Fibroblast of the aortic adventitia (primary cell): ENCODE data around the gene ZNF789. TPM values are rescaled to one million over a fixed set of nuclear protein-coding genes. Genes with fewer than 3 reads are reported as not detected.
"Not testable (repeated sequence)": the region's sequence is repeated elsewhere in the genome, so short reads cannot be mapped to it uniquely, and the experiment has no call there.

Experiments
- DNase-seq: peaks from one replicate; pipeline ENCODE4 v3.0.0-alpha.2; 2010; ENCODE audit warnings: low read depth
- H3K4me3 ChIP-seq: 2 replicates; pipeline ENCODE4 v1.5.1; 2011; ENCODE audit warnings: low read depth, mild to moderate bottlenecking, control low read depth, low read length, moderate library complexity
- CTCF ChIP-seq: IDR thresholded peaks from 2 replicates; pipeline ENCODE4 v1.5.1; 2011; ENCODE audit warnings: mild to moderate bottlenecking, low read length, control low read depth, inconsistent platforms; ENCODE audit not compliant: insufficient read depth
- total RNA-seq: library from RNA; depleted of rRNA; stranded (reverse); fragments of >200 nt; gene quantifications from 2 replicates; pipeline ENCODE4 v1.2.3, GENCODE V29; 2012; ENCODE audit warnings: low replicate concordance

Gene ZNF789
- 3.9 and 6.9 TPM in 2 replicates for total RNA-seq

GRCh38 chr7:99472561-99473314 lies at the start of gene ZNF789:
TSS of gene ZNF789 (plus strand) at chr7:99472890. CDS start at chr7:99476457, 3,567 bp downstream.
- peak within 1 kb of the TSS; percentile 73 for H3K4me3 ChIP-seq
- no peak for TF ChIP-seq CTCF
- peak; percentile 94 for DNase-seq

GRCh38 chr7:99424932-99425730 lies 47.6 kb upstream of the ZNF789 start:
- DNase-seq: no peak
- no peak overlapping the region for H3K4me3 ChIP-seq
- TF ChIP-seq CTCF: no peak

GRCh38 chr7:99428972-99429566 lies 43.6 kb upstream of the ZNF789 start:
- no peak for TF ChIP-seq CTCF
- no peak overlapping the region for H3K4me3 ChIP-seq
- DNase-seq: no peak

- DNase-seq: no peak
- TF ChIP-seq CTCF: no peak
- H3K4me3 ChIP-seq: no peak overlapping the region
Observed at GRCh38 chr7:99429756-99430155, 42.9 kb upstream of the ZNF789 start.

- H3K4me3 ChIP-seq, DNase-seq: not testable (repeated sequence)
Observed at GRCh38 chr7:99431756-99432540, 40.7 kb upstream of the ZNF789 start.

GRCh38 chr7:99433158-99433557 lies 39.5 kb upstream of the ZNF789 start:
- TF ChIP-seq CTCF: no peak
- DNase-seq: no peak
- no peak overlapping the region for H3K4me3 ChIP-seq
